A549 (cell line): Measurements from ENCODE around the gene CD81.

Experiments used
- BHLHE40 ChIP-seq: IDR thresholded peaks from 2 replicates; pipeline ENCODE4 v1.6.1; 2012; ENCODE audit warnings: low read depth, low read length, inconsistent platforms
- CBX2 ChIP-seq: fragments of 200-600 bp; sonication (generic); IDR thresholded peaks from 2 replicates; pipeline ENCODE4 v1.6.1; 2016; ENCODE audit warnings: low read depth, mild to moderate bottlenecking, borderline replicate concordance
- CBX8 ChIP-seq: fragments of 200-600 bp; sonication (generic); IDR thresholded peaks from 2 replicates; pipeline ENCODE4 v1.6.1; 2016
- CTCF ChIP-seq: fragments of >200 bp; sonication (Bioruptor Twin); formaldehyde crosslinking; IDR thresholded peaks from 3 replicates; pipeline ENCODE4 v1.5.1; 2016
- EP300 ChIP-seq, 2 experiments: fragments of >200 bp; sonication (Bioruptor Twin); formaldehyde crosslinking; IDR thresholded peaks; 2 replicates in 1 of 2; 3 replicates in 1 of 2; pipeline ENCODE4 v1.6.1; 2016 to 2017
- FOSB ChIP-seq: fragments of 250-450 bp; sonication (Bioruptor Pico); IDR thresholded peaks from 2 replicates; pipeline ENCODE4 v1.5.0; 2020; ENCODE audit warnings: mild to moderate bottlenecking, moderate library complexity
- KDM5A ChIP-seq: fragments of 200-600 bp; sonication (generic); IDR thresholded peaks from 2 replicates; pipeline ENCODE4 v1.6.1; 2016; ENCODE audit warnings: antibody characterized with exemption, mild to moderate bottlenecking
- MAFK ChIP-seq: fragments of 450-650 bp; IDR thresholded peaks from 2 replicates; pipeline ENCODE4 v1.6.1; 2014; ENCODE audit not compliant: partially characterized antibody
- NFE2L2 ChIP-seq: fragments of 150-350 bp; conservative IDR thresholded peaks from 2 replicates; pipeline ENCODE4 v1.6.1; 2014; ENCODE audit warnings: low read length
- PHF8 ChIP-seq: fragments of 200-600 bp; sonication (generic); IDR thresholded peaks from 2 replicates; pipeline ENCODE4 v1.6.1; 2016; ENCODE audit warnings: low read depth, mild to moderate bottlenecking, antibody characterized with exemption, moderate library complexity, borderline replicate concordance
- POLR2A ChIP-seq: IDR thresholded peaks from 2 replicates; pipeline ENCODE4 v1.6.1; 2012; ENCODE audit warnings: mild to moderate bottlenecking, low read length
- RAD21 ChIP-seq, 2 experiments: fragments of >200 bp in 1 of 2; sonication (Bioruptor Twin) in 1 of 2; formaldehyde crosslinking in 1 of 2; IDR thresholded peaks in 1 of 2; conservative IDR thresholded peaks in 1 of 2; 2 replicates in 1 of 2; 3 replicates in 1 of 2; pipeline ENCODE4 v1.6.1; 2012 to 2018; ENCODE audit warnings: inconsistent platforms in 1 of 2
- REST ChIP-seq: fragments of 200-600 bp; sonication (generic); IDR thresholded peaks from 2 replicates; pipeline ENCODE4 v1.6.1; 2016; ENCODE audit warnings: antibody characterized with exemption, mild to moderate bottlenecking, moderate library complexity
- ZFP36 ChIP-seq: fragments of 450-650 bp; IDR thresholded peaks from 2 replicates; pipeline ENCODE4 v1.6.1; 2014; ENCODE audit warnings: borderline replicate concordance; ENCODE audit not compliant: partially characterized antibody

- TF ChIP-seq CTCF (no peak), RAD21 (conservative IDR thresholded peaks at IDR 0.05 in 1 of 2, IDR thresholded peaks at IDR 0.05 in 1 of 2) (no peak), FOSB (CRISPR knock-in tag) (no peak), CBX8 (no peak), ZFP36 (no peak), PHF8 (no peak), POLR2A (no peak), EP300 (IDR thresholded peaks at IDR 0.05) (no peak), MAFK (no peak), BHLHE40 (no peak), CBX2 (no peak), KDM5A (0 out of 2 replicates have a peak, but pooled peaks have one; percentile 36), REST (no peak), NFE2L2 (no peak)
These were observed 22.5 kb downstream of the CD81 start for GRCh38 chr11:2399488-2400068.
